ENCODE data around the gene ADH4. TPM values are rescaled to one million over a fixed set of nuclear protein-coding genes. Genes with fewer than 3 reads are reported as not detected.

Gene ADH4
- total and polyA plus RNA-seq, 10 of the 15 experiments (the other 5 are each of a cell fraction or from before 2014, with no cell fraction given), result not detected

DNA sequence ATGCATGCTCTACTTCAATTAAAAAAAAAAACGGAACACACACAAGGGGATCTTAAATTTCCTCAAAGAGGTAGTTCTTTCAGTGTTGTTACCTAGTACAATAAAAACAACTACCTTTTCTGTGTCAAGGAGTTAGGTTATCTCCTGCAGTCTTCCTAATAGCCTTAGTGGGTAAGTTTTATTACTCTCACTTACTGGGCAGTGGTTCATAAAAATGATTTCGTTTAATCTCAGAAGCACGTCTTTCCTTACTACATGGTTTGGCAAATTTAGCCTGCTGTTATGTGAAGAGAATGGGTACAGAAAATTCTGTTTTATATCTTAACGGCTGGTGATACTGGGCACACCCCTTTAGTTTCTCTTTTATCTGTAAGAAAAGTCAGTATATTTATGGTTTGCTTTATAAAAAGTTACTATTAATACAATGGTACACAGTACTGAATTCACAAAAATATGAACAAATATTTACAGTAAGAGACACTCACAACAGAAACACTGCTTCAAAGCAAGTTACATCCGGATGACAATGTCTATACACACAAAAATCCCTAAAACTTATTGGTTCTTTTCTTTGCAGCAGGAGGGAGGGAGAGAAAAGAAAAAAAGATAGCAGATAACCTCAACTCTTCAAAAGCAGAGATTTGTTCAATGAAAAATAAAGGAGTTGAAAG lies 64.3 kb downstream of the ADH4 start:
- POLR2A ChIA-PET, result interaction anchor here (1.1 kb wide), 1 partner anchor 9 kb away, joined by 3 read pairs; the partner anchor contains the start of gene ADH5

DNA sequence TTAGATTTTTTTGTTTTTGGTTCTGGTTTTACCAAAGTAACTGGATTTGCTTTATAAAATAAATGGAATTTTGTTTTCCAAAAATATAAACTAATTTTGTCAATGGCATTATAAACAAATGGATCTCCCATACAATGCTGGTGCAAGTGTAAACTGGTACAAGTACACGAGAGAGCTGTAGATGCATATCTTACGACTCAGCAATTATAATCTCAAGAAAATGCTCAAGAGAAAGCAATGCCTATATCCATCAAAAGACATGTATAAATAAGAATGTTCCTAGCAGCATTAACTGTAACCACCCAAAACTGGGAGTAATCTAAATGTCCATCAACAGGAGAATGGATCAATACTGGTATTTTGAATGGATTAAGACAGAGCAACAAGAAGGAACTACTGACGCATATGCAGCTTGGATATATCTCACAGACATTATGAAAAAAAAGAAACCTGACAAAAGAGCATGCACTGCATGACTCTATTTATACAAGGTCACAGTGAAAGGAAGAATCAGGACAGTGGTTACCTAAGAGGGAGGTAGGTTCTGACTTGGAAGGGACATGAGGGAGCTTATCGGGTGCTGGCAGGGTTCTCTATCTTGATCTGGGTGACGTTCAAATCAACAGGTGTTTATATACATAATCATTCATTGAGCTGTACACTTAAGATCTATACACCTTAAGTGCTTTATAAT lies 65.0 kb downstream of the ADH4 start:
- intact Hi-C loops (cut with micrococcal nuclease; ENCODE audit: unreplicated experiment), result no loop called here
- CTCF ChIA-PET, result interaction anchor here (2.1 kb wide), 1 partner anchor 23 kb away, joined by 9 read pairs; no protein-coding TSS in a partner anchor
- WGBS (ENCODE audit: insufficient coverage, insufficient replicate concordance, low lambda C conversion rate, missing lambda C conversion rate), result 94% methylated on average over 5 of the region's 5 CpGs
- Histone ChIP-seq H3K27ac (ENCODE audit: control insufficient read depth, insufficient read depth) (no peak overlapping the region), H3K27me3 (replicated peaks in 1 of 2; ENCODE audit: control insufficient read depth in 2 of 2, insufficient read depth in 2 of 2, low read length in 1 of 2) (no peaks in the 10 kb centered on the region), H3K9me3 (replicated peaks; ENCODE audit: control insufficient read depth, insufficient read depth, low read length) (no peaks in the 10 kb centered on the region), H3K36me3 (ENCODE audit: control insufficient read depth in 2 of 2, insufficient read depth in 2 of 2, low read length in 1 of 2) (peaks cover 3 to 22% of the 10 kb centered on the region in 2 experiments), H3K4me2 (ENCODE audit: control insufficient read depth, insufficient read depth) (no peak overlapping the region), H3K4me3 (no peak overlapping the region), H3K4me1 (ENCODE audit: control insufficient read depth, insufficient read depth, low read length) (no peaks in the 10 kb centered on the region), H2AFZ (ENCODE audit: control insufficient read depth, low read depth, low read length) (no peak overlapping the region), H4K20me1 (ENCODE audit: control insufficient read depth, insufficient read depth) (no peaks in the 10 kb centered on the region), H3K9ac (ENCODE audit: control insufficient read depth, insufficient read depth, low read length) (no peak overlapping the region), H3K79me2 (ENCODE audit: control insufficient read depth, insufficient read depth, low read length) (no peaks in the 10 kb centered on the region)
- no peak for FAIRE-seq
- no peak for ATAC-seq
- SMC1A ChIA-PET (ENCODE audit: uncharacterized antibody, unreplicated experiment), result no interaction called here
- POLR2A ChIA-PET, result interaction anchor here (1.1 kb wide), 1 partner anchor 10 kb away, joined by 3 read pairs; the partner anchor contains the start of gene ADH5
- RAD21 ChIA-PET (ENCODE audit: unreplicated experiment), result no interaction called here
- no peak for DNase-seq (ENCODE audit: low read depth, low spot score)
- in situ Hi-C loops (cut with MboI), result loop anchor here (25.0 kb wide), 1 partner anchor 858 kb away; the partner anchor contains the start of gene DNAJB14
- BruUV-seq (replicated peaks), result TSS peak; percentile 4
- TF ChIP-seq, protein P1, sequence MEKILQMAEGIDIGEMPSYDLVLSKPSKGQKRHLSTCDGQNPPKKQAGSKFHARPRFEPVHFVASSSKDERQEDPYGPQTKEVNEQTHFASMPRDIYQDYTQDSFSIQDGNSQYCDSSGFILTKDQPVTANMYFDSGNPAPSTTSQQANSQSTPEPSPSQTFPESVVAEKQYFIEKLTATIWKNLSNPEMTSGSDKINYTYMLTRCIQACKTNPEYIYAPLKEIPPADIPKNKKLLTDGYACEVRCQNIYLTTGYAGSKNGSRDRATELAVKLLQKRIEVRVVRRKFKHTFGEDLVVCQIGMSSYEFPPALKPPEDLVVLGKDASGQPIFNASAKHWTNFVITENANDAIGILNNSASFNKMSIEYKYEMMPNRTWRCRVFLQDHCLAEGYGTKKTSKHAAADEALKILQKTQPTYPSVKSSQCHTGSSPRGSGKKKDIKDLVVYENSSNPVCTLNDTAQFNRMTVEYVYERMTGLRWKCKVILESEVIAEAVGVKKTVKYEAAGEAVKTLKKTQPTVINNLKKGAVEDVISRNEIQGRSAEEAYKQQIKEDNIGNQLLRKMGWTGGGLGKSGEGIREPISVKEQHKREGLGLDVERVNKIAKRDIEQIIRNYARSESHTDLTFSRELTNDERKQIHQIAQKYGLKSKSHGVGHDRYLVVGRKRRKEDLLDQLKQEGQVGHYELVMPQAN (conservative IDR thresholded peaks at IDR 0.05), result no peak
- TF ChIP-seq, protein P2, sequence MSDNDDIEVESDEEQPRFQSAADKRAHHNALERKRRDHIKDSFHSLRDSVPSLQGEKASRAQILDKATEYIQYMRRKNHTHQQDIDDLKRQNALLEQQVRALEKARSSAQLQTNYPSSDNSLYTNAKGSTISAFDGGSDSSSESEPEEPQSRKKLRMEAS (IDR thresholded peaks at IDR 0.05; ENCODE audit: low read depth, low read length), result no peak
- TF ChIP-seq CHD1 (IDR thresholded peaks at IDR 0.05; ENCODE audit: low read depth, low read length) (no peak), NRF1 (conservative IDR thresholded peaks at IDR 0.05; ENCODE audit: low read depth, low read length) (no peak), ASH2L (IDR thresholded peaks at IDR 0.05; ENCODE audit: borderline replicate concordance, low read depth) (no peak), KAT2A (conservative IDR thresholded peaks at IDR 0.05; ENCODE audit: control insufficient read depth, low read depth, low read length) (no peak)
- TF ChIP-seq, protein P3, sequence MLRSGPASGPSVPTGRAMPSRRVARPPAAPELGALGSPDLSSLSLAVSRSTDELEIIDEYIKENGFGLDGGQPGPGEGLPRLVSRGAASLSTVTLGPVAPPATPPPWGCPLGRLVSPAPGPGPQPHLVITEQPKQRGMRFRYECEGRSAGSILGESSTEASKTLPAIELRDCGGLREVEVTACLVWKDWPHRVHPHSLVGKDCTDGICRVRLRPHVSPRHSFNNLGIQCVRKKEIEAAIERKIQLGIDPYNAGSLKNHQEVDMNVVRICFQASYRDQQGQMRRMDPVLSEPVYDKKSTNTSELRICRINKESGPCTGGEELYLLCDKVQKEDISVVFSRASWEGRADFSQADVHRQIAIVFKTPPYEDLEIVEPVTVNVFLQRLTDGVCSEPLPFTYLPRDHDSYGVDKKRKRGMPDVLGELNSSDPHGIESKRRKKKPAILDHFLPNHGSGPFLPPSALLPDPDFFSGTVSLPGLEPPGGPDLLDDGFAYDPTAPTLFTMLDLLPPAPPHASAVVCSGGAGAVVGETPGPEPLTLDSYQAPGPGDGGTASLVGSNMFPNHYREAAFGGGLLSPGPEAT (IDR thresholded peaks at IDR 0.05; ENCODE audit: low read depth), result no peak

More for the DNA sequence above, 64.3 kb downstream of the ADH4 start:
- TF ChIP-seq YBX1 (IDR thresholded peaks at IDR 0.05) (no peak), DPF2 (IDR thresholded peaks at IDR 0.05) (no peak)
- Histone ChIP-seq H3K36me3 (ENCODE audit: control insufficient read depth in 2 of 2, insufficient read depth in 2 of 2, low read length in 1 of 2) (peaks cover 4 to 23% of the 10 kb centered on the region in 2 experiments), H3K4me3 (no peak overlapping the region), H3K79me2 (ENCODE audit: control insufficient read depth, insufficient read depth, low read length) (no peaks in the 10 kb centered on the region), H4K20me1 (ENCODE audit: control insufficient read depth, insufficient read depth) (no peaks in the 10 kb centered on the region), H3K27ac (ENCODE audit: control insufficient read depth, insufficient read depth) (no peak overlapping the region), H3K9ac (ENCODE audit: control insufficient read depth, insufficient read depth, low read length) (no peak overlapping the region), H3K27me3 (replicated peaks in 1 of 2; ENCODE audit: control insufficient read depth in 2 of 2, insufficient read depth in 2 of 2, low read length in 1 of 2) (no peaks in the 10 kb centered on the region), H3K9me3 (replicated peaks; ENCODE audit: control insufficient read depth, insufficient read depth, low read length) (no peaks in the 10 kb centered on the region), H3K4me2 (ENCODE audit: control insufficient read depth, insufficient read depth) (no peak overlapping the region), H3K4me1 (ENCODE audit: control insufficient read depth, insufficient read depth, low read length) (no peaks in the 10 kb centered on the region), H2AFZ (ENCODE audit: control insufficient read depth, low read depth, low read length) (no peak overlapping the region)
- in situ Hi-C loops (cut with MboI), result loop anchor here (25.0 kb wide), 1 partner anchor 858 kb away; the partner anchor contains the start of gene DNAJB14
- intact Hi-C loops (cut with micrococcal nuclease; ENCODE audit: unreplicated experiment), result no loop called here
- no TSS peak for BruUV-seq (replicated peaks)
- ChIA-PET RAD21 (ENCODE audit: unreplicated experiment) (no interaction called here), SMC1A (ENCODE audit: uncharacterized antibody, unreplicated experiment) (no interaction called here), CTCF (interaction anchor here (2.1 kb wide), 1 partner anchor 24 kb away, joined by 9 read pairs; no protein-coding TSS in a partner anchor)
- FAIRE-seq (no peak), DNase-seq (ENCODE audit: low read depth, low spot score) (no peak), ATAC-seq (no peak)
- 97% methylated on average over 5 of the region's 5 CpGs for WGBS (ENCODE audit: insufficient coverage, insufficient replicate concordance, low lambda C conversion rate, missing lambda C conversion rate)
